ENCODE data around the gene KLF11. TPM values are rescaled to one million over a fixed set of nuclear protein-coding genes. Genes with fewer than 3 reads are reported as not detected.

KLF11 gene
- total and polyA plus RNA-seq, 9 of the 15 experiments (the other 6 are each of a cell fraction or from before 2014, with no cell fraction given), result 2.1 to 13.4 (median 6.5) TPM

- Histone ChIP-seq H3K27me3 (ENCODE audit: control insufficient read depth in 2 of 2, insufficient read depth in 2 of 2, low read length in 2 of 2) (no peaks in the 10 kb centered on the region), H4K20me1 (replicated peaks; ENCODE audit: control insufficient read depth, insufficient read depth, low read length) (no peaks in the 10 kb centered on the region), H3K27ac (ENCODE audit: extremely low read depth, low read depth, low read length) (no peak overlapping the region), H3K4me1 (replicated peaks in 1 of 2; ENCODE audit: control insufficient read depth in 2 of 2, insufficient read depth in 2 of 2, low read length in 2 of 2) (peaks cover 8 to 37% of the 10 kb centered on the region in 2 experiments), H3K36me3 (ENCODE audit: control insufficient read depth, insufficient read depth, low read length) (no peaks in the 10 kb centered on the region), H3K9ac (ENCODE audit: insufficient read depth in 1 of 2, low read depth in 2 of 2, low read length in 2 of 2) (0 out of 4 replicates have a peak overlapping the region, but pooled peaks of 1 of the 2 experiments have one; percentile 7), H3K79me2 (ENCODE audit: control insufficient read depth, insufficient read depth, low read length) (no peaks in the 10 kb centered on the region), H3K4me3 (no peak overlapping the region), H3K9me3 (replicated peaks; ENCODE audit: control insufficient read depth, insufficient read depth, low read depth, low read length) (no peaks in the 10 kb centered on the region; the same call in 1 of the 2 replicates), H2AFZ (ENCODE audit: low read depth, low read length) (no peak overlapping the region), H3K4me2 (ENCODE audit: insufficient read depth, low read length) (no peak overlapping the region), H3K9me1 (ENCODE audit: control insufficient read depth, insufficient read depth, low read length) (no peaks in the 10 kb centered on the region)
- no TSS peak for BruUV-seq (replicated peaks)
- in situ Hi-C loops (cut with MboI), result no loop called here
- ATAC-seq (no peak), DNase-seq (ENCODE audit: extremely low read depth in 1 of 4, low spot score in 3 of 4) (no peak), FAIRE-seq (no peak)
- POLR2A ChIA-PET, result interaction anchor here (0.6 to 1.4 kb wide), 2 partner anchors 21 to 236 kb away, joined by 3 read pairs; no protein-coding TSS in a partner anchor
- 83% methylated on average over 28 of the region's 64 CpGs for WGBS (ENCODE audit: insufficient coverage, low coverage, missing lambda C conversion rate)
- intact Hi-C loops (cut with micrococcal nuclease), result no loop called here
- CTCF ChIA-PET (ENCODE audit: low intra/inter-chr PET ratio), result no interaction called here
- TF ChIP-seq ELK1 (CRISPR knock-in tag; IDR thresholded peaks at IDR 0.05), result no peak
- TF ChIP-seq L3MBTL2 (IDR thresholded peaks at IDR 0.05), result no peak
- no peak for TF ChIP-seq SMAD3 (CRISPR knock-in tag; conservative IDR thresholded peaks at IDR 0.05)
- TF ChIP-seq, protein P1, sequence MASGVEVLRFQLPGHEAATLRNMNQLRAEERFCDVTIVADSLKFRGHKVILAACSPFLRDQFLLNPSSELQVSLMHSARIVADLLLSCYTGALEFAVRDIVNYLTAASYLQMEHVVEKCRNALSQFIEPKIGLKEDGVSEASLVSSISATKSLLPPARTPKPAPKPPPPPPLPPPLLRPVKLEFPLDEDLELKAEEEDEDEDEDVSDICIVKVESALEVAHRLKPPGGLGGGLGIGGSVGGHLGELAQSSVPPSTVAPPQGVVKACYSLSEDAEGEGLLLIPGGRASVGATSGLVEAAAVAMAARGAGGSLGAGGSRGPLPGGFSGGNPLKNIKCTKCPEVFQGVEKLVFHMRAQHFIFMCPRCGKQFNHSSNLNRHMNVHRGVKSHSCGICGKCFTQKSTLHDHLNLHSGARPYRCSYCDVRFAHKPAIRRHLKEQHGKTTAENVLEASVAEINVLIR (CRISPR knock-in tag; IDR thresholded peaks at IDR 0.05), result no peak
- no peak for TF ChIP-seq ZNF699 (CRISPR knock-in tag; IDR thresholded peaks at IDR 0.05; ENCODE audit: insufficient replicate concordance)
- TF ChIP-seq RBBP5 (IDR thresholded peaks at IDR 0.05; ENCODE audit: borderline replicate concordance, insufficient read depth, low read length, poor library complexity, severe bottlenecking), result no peak
- TF ChIP-seq, protein P2, sequence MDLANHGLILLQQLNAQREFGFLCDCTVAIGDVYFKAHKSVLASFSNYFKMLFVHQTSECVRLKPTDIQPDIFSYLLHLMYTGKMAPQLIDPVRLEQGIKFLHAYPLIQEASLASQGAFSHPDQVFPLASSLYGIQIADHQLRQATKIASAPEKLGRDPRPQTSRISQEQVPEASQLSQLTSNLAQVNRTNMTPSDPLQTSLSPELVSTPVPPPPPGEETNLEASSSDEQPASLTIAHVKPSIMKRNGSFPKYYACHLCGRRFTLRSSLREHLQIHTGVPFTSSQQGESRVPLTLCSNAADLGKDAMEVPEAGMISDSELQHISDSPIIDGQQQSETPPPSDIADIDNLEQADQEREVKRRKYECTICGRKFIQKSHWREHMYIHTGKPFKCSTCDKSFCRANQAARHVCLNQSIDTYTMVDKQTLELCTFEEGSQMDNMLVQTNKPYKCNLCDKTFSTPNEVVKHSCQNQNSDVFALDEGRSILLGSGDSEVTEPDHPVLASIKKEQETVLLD (IDR thresholded peaks at IDR 0.05), result no peak
- TF ChIP-seq RUNX1 (IDR thresholded peaks at IDR 0.05; ENCODE audit: low read depth), result no peak
- no peak for TF ChIP-seq CBX3 (IDR thresholded peaks at IDR 0.05; ENCODE audit: borderline replicate concordance in 1 of 2, low read length in 2 of 2)
- no peak for TF ChIP-seq ZNF717 (CRISPR knock-in tag; IDR thresholded peaks at IDR 0.05)
These were observed 36.9 kb upstream of the KLF11 start for GRCh38 chr2:10006236-10007161.
